DMS79 (cell line): ENCODE measurements around the gene EYS.
"Not testable (repeated sequence)": the region's sequence is repeated elsewhere in the genome, so short reads cannot be mapped to it uniquely, and the experiment has no call there.

Source experiments
- DNase-seq: peaks from one replicate; lab custom pipeline; 2025; lab: John Stamatoyannopoulos, UW

Gene EYS

DNA sequence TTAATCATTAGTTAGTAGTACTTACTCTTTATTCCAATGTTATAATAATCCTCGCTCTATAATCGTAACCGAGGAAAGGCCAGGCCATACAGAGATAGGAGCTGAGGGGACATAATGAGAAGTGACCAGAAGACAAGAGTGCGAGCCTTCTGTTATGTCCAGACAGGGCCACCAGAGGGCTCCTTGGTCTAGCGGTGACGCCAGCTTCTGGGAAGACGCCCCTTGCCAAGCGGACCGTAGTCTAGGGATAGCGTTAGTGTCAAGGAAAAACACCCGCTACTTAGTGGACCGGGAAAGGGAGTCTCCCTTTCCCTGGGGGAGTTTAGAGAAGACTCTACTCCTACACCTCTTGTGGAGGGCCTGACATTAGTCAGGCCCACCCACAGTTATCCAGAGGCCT, 1237.6 kb downstream of the EYS start:
- not testable (repeated sequence) for DNase-seq

DNA sequence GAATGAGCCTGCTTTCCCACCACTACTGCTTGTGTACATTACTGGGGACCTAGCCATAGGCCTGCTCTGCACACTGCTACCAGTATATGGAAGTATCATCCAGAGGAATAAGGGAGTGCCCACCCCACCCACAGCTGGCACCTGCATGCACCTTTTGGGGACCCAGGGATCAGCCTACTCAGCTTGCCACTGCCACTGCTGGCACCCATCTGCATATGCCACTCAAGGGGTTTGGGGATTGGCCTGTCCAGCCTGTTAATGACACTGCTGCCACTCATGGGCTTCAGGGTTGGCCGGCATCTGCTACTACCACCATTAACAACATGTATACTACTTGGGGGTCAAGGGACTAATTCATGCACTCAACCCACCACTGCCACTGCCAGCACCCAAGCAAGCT, 1239.4 kb downstream of the EYS start:
- DNase-seq = no peak

DNA sequence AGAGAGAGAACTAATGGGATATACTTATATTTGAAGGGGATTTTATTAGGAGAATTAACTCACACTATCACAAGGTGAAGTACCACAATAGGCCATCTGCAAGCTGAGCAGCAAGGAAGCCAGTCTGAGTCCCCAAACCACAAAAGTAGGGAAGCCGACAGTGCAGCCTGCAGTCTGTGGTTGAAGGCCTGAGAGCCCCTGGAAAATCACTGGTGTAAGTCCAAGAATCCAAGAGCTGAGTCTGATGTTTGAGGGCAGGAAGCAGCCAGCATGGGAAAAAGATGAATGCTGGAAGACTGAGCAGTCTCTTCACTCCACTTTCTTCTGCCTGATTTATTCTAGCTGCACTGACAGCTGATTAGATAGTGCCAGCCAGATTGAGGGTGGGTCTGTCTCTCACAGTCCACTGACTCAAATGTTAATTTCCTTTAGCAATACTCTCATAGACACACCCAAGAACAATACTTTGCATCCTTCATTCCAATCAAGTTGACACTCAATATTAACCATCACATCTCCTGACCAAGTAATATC, 1247.5 kb downstream of the EYS start:
- DNase-seq = no peak

DNA sequence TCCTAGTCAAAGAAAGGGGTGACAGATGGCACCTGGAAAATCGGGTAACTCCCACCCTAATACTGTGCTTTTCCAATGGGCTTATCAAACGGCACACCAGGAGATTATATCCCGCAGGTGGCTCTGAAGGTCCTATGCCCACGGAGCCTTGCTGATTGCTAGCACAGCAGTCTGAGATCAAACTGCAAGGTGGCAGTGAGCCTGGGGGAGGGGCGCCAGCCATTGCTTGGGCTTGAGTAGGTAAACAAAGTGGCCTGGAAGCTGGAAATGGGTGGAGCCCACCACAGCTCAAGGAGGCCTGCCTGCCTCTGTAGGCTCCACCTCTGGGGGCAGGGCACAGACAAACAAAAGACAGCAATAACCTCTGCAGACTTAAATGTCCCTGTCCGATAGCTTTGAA, 1258.9 kb downstream of the EYS start:
- not testable (repeated sequence) for DNase-seq

- DNase-seq = no peak
Observed at GRCh38 chr6:64445038-64445437, 1262.0 kb downstream of the EYS start.

DNA sequence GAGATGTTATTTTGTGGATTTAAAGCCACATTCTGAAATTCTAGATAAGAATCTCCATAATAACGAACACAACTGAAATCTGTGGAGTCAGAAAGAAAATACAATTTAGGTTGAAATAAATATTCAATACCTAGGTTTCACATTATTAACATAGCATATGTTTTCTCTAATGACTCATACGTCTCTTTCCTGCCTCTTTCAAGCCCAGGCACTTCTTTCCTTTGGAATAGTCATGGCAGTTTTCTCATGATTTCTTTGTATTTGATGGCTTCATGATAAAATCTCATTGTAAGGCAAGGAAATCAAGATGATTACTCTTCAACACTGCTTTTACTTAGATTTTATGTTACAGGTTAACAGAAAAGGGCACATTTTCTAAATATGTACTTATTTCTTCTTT, 1267.8 kb downstream of the EYS start:
- DNase-seq = no peak

GRCh38 chr6:64437996-64438395, 1269.0 kb downstream of the EYS start:
- DNase-seq = no peak

- no peak for DNase-seq
Observed at GRCh38 chr6:64429926-64430325, 1277.1 kb downstream of the EYS start.

GRCh38 chr6:64428186-64428585, 1278.8 kb downstream of the EYS start:
- no peak for DNase-seq

- DNase-seq = no peak
Observed at GRCh38 chr6:64415926-64416325, 1291.1 kb downstream of the EYS start.

DNA sequence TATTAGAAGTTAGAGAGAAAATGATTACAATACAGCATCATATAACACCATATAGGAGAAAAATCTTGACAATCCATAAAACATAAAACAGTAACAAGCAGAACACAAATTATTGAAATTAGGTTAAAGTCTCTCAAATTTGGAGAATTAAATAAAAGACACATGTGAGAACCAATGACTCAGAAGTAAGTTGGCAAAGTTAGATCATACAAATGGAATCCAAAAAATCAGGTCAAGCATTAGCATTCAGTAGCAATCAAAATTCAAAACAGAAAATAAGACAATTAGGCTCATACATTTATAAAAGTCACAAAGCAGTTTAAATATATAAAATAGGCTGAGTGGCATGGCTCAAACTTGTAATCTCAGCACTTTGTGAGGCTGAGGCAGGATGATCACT, 1295.8 kb downstream of the EYS start:
- no peak for DNase-seq

DNA sequence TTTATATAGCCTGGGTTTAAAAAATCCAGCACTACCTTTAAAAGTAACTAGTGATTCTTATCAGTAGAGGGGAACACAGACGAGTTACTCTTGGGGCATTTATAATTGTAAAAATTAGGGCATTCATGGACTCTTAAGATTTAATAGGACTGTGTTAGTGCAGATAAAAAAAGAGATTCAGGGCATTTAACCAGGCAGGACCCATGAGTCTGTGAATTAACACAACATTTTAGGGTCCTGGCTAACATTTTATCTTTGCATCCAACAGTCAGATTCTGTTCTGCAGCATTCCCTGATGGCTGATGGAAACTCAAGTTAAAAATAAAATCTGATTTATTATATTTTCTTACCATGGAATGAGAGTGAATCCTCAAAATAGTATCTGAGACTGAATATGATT, 1297.1 kb downstream of the EYS start:
- DNase-seq = no peak

DNA sequence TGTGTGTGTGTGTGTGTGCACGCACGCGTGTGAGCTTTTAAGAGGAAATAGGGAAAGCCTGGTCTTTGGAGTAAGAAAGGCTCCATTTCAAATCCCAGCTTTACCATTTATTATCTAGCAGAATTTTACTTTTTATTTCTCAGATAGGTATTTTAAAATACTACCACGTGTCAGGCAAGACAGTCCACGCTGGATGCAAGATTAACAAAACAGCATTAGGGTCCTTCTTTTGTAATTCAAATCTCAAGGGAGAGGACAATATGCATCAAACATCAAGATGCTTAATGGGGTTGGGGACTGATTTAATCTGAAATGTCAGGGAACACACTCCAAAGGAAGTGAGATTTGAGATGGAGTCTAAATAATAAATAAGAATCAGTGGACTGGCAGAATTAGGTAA, 1302.6 kb downstream of the EYS start:
- no peak for DNase-seq

- no peak for DNase-seq
Observed at GRCh38 chr6:64383277-64383676, 1323.7 kb downstream of the EYS start.

DNA sequence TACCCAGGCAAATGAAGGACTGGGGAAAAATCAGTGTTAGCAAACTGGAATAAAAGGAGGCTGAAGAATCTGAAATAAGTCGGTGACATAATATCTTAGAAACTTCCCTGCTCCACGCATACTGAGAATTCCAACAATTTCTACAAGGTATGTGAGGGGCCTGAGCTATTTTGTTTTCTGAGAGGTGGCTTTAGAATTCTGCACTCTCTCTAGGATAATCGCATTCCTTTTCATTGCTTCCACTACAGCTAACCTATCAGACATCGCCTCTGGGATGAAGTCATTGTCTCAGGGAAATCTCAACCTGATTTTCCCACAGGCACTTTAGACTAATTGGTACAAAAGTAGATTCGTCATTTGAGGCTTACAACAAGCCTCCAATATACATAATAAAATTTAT, 1330.6 kb downstream of the EYS start:
- DNase-seq = no peak

DNA sequence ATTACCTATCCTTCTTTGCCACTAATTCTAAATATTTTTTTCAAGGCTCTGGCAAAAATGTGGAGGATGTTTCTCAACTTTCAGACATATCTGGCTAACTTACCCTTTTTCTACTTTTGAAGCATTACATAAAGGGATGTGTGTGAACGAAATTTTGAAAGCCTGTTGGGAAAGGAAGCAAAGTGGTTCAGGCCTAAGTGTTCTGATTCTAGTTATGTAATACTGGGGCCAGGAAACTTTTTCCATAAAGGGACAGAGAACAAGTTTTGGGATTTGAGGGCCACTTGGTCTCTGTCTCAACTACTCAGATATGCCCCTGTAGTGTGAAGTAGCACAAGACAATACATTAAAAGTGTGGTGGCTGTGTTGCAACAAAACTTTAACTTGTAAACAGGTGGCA, 1349.6 kb downstream of the EYS start:
- no peak for DNase-seq

GRCh38 chr6:64347411-64347810, 1359.6 kb downstream of the EYS start:
- no peak for DNase-seq

DNA sequence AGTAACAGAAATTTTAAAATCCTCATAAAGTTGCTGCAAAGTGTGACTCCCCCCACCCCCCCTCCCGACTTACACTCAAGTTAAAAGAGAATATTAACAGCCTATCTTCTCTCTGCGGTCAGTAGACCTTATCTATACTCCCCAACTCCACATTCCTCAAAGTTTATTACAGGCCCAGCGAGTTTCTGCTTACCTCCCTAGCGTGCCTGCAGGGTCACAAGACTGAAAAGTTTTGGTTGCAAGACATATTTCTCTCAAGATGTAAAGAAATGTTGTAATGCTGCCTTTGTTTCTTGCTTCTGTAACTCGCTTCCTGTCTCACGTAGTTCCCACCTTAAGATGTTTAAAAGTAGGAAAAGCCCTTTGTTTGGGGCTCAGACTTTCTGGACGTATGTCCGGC, 1371.8 kb downstream of the EYS start:
- DNase-seq = no peak

GRCh38 chr6:64334636-64335035, 1372.4 kb downstream of the EYS start:
- no peak for DNase-seq

DNA sequence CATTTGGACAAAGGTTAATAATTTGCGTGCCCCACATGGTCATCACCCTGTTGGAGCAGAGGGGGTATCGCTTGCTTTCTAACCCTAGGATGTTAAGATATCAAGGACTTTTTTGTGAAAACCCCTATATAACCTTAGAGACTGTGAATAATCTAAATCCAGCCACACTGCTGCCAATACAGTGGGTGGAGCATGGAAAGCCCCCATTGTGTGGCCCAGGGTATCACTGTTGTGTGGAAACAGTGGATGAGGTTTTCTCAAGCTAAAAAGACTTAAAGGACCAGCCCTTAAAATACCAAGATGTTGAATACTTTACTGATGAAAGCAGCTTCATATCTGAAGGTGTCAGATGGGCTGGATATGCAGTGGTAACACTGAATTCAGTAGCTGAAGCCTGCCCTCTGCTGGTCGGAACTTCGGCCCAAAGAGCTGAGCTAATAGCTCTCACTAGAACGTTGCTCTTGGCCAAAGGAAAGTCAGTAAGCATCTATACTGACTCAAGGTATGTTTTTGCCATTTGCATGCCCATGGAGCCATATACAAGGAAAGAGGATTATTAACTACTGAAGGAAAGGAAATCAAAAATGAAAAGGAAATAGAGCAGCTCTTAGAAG, 1376.2 kb downstream of the EYS start:
- DNase-seq = no peak

GRCh38 chr6:64326939-64327338, 1380.1 kb downstream of the EYS start:
- DNase-seq = no peak

GRCh38 chr6:64325093-64325492, 1381.9 kb downstream of the EYS start:
- no peak for DNase-seq

- DNase-seq = no peak
Observed at GRCh38 chr6:64310214-64310613, 1396.8 kb downstream of the EYS start.
